HCT116 (cell line): ENCODE data around the gene PLA2G2C.

ENCODE experiments used
- CEBPB ChIP-seq: IDR thresholded peaks from 2 replicates; pipeline ENCODE4 v1.6.1; 2012; ENCODE audit warnings: low read depth
- CTCF ChIP-seq, 3 experiments: fragments of 200-600 bp in 1 of 3; sonication (generic) in 1 of 3; IDR thresholded peaks in 2 of 3; conservative IDR thresholded peaks in 1 of 3; 2 replicates each; pipeline ENCODE4 v1.5.1; 2012 to 2017; ENCODE audit warnings: low read depth in 2 of 3, low read length in 2 of 3, antibody characterized with exemption in 1 of 3, borderline replicate concordance in 1 of 3, control low read depth in 1 of 3, mild to moderate bottlenecking in 1 of 3, mixed read lengths in 1 of 3, mixed run types in 1 of 3, moderate library complexity in 1 of 3; ENCODE audit not compliant: insufficient read depth in 1 of 3
- ELF1 ChIP-seq: IDR thresholded peaks from 2 replicates; pipeline ENCODE4 v1.6.1; 2012; ENCODE audit warnings: low read depth, borderline replicate concordance
- EZH2 ChIP-seq: fragments of 200-600 bp; sonication (generic); IDR thresholded peaks from 2 replicates; pipeline ENCODE4 v1.6.1; 2017; ENCODE audit warnings: antibody characterized with exemption, mixed run types
- EZH2phosphoT487 ChIP-seq: fragments of 200-600 bp; IDR thresholded peaks from 2 replicates; pipeline ENCODE4 v1.6.1; 2018; ENCODE audit warnings: antibody characterized with exemption, borderline replicate concordance
- FOSL1 ChIP-seq: IDR thresholded peaks from 2 replicates; pipeline ENCODE4 v1.6.1; 2012; ENCODE audit warnings: low read depth
- POLR2A ChIP-seq: IDR thresholded peaks from 2 replicates; pipeline ENCODE4 v1.7.0; 2011; ENCODE audit warnings: borderline replicate concordance; ENCODE audit not compliant: insufficient read depth, insufficient read length; ENCODE audit errors: extremely low read depth
- POLR2AphosphoS5 ChIP-seq: IDR thresholded peaks from 2 replicates; pipeline ENCODE4 v1.6.1; 2011; ENCODE audit warnings: mild to moderate bottlenecking, low read depth, low read length, moderate library complexity
- RAD21 ChIP-seq: IDR thresholded peaks from 2 replicates; pipeline ENCODE4 v1.6.1; 2012; ENCODE audit warnings: low read depth, mild to moderate bottlenecking
- SIN3A ChIP-seq: IDR thresholded peaks from 2 replicates; pipeline ENCODE4 v1.6.1; 2012; ENCODE audit warnings: low read depth

- TF ChIP-seq CTCF (IDR thresholded peaks at IDR 0.05 in 2 of 3, conservative IDR thresholded peaks at IDR 0.05 in 1 of 3; ENCODE audit: borderline replicate concordance in 1 of 3, insufficient read depth in 1 of 3, low read depth in 2 of 3, low read length in 2 of 3) = no peak
- TF ChIP-seq POLR2AphosphoS5 = no peak
- TF ChIP-seq EZH2 = no peak
- TF ChIP-seq CEBPB = no peak
- TF ChIP-seq FOSL1 = no peak
- no peak for TF ChIP-seq POLR2A
- TF ChIP-seq SIN3A = no peak
- no peak for TF ChIP-seq EZH2phosphoT487
- TF ChIP-seq RAD21 = no peak
- no peak for TF ChIP-seq ELF1
These were observed 35.3 kb downstream of the PLA2G2C start for GRCh38 chr1:20150969-20151368.
